ENCODE measurements around the gene ZBTB45.

ZBTB45 gene

DNA sequence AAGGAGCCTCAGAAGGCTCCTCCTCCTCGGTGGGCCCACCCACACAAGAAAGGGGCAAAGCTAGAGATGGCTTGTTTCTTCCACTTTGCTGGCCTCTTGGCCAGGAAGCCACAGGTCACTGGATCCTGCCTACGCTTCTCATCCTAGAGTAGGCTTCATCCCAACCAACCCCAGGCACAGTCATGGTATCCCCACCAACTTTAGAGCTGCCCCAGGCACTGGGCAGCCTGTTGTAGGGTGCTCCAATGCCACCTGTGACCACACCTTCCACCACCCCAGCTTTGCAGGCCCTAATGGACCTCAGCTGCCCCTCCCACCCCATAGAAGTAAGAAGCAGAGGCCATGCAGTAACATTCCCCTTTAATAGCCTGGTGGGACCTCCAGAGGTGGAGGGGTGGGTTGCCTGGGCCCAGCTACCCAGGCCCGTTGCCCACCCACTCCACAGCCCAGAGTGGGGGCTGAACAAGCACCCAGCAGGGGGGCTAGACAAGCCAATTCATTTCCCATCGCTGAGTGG is 35.8 kb upstream of the ZBTB45 start:
- TF ChIP-seq, protein P1, sequence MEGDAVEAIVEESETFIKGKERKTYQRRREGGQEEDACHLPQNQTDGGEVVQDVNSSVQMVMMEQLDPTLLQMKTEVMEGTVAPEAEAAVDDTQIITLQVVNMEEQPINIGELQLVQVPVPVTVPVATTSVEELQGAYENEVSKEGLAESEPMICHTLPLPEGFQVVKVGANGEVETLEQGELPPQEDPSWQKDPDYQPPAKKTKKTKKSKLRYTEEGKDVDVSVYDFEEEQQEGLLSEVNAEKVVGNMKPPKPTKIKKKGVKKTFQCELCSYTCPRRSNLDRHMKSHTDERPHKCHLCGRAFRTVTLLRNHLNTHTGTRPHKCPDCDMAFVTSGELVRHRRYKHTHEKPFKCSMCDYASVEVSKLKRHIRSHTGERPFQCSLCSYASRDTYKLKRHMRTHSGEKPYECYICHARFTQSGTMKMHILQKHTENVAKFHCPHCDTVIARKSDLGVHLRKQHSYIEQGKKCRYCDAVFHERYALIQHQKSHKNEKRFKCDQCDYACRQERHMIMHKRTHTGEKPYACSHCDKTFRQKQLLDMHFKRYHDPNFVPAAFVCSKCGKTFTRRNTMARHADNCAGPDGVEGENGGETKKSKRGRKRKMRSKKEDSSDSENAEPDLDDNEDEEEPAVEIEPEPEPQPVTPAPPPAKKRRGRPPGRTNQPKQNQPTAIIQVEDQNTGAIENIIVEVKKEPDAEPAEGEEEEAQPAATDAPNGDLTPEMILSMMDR (IDR thresholded peaks at IDR 0.05; ENCODE audit: low read depth, low read length, missing control alignments), result no peak
- peak overlapping the region; percentile 82 for H3K4me3 ChIP-seq (ENCODE audit: low read depth, low read length)
- H3K27ac ChIP-seq, result peak overlapping the region; percentile 81
- in situ Hi-C loops (cut with HindIII; ENCODE audit: low pct_ligation_motif_present, low sequenced_read_pairs), result no loop called here
- peaks cover 41% of the 10 kb centered on the region for H3K36me3 ChIP-seq (replicated peaks)
- H3K27me3 ChIP-seq (replicated peaks), result no peaks in the 10 kb centered on the region
- no peak for DNase-seq

DNA sequence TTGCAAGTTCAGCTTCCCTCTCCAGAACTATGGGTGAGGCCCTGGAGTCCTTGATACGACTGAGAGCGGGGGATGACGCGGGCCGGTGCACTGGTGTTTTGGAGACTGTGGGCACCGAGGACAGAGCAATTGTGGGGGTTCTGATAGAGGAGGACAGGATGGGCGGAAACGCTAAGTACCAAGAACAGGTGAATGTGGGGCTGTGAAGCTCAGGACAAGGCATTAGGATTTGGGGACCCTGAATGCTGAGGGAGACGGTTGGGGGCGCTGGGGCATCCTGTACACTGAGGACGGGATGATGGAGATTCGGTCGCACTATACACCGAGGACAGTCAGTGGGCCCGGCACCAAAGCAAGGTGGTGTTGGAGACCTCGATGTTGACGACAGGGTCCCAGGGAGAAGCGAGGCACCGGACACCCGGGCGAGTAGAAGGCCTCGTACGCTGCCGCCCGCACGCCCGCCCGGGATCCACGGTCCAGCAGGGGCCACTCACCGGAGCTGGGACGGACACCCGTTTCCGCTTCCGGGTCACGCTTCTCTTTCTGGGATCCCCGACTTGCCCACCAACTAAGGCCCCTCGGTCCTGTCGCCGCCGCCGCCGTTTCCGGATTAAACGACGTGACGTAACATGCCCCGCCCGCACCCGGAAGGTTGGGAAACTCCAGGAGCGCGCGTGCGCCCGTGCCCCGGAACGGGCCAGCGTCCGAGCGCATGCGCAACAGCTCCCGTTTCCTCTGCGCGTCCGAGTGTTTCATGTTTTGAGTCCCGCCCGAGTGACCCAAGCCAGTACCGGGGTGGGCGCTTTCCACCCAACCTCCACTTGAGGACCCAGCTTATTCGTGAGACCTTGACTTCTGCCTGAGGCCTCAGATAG is 35.1 kb upstream of the ZBTB45 start, which contains the start of gene CHMP2A:
Gene CHMP2A, minus strand, starts transcription at position 612 of the 875 bp plus-strand sequence. CDS start 893 bp downstream, outside the sequence.
- Histone ChIP-seq H3K27me3 (replicated peaks) (no peaks in the 10 kb centered on the region), H3K36me3 (replicated peaks) (peaks cover 48% of the 10 kb centered on the region), H3K27ac (peak within 1 kb of the TSS; percentile 81), H3K4me3 (ENCODE audit: low read depth, low read length) (peak within 1 kb of the TSS; percentile 82)
- TF ChIP-seq, protein P1 (IDR thresholded peaks at IDR 0.05; ENCODE audit: low read depth, low read length, missing control alignments), result no peak
- DNase-seq, result peak; percentile 94
- in situ Hi-C loops (cut with HindIII; ENCODE audit: low pct_ligation_motif_present, low sequenced_read_pairs), result no loop called here

DNA sequence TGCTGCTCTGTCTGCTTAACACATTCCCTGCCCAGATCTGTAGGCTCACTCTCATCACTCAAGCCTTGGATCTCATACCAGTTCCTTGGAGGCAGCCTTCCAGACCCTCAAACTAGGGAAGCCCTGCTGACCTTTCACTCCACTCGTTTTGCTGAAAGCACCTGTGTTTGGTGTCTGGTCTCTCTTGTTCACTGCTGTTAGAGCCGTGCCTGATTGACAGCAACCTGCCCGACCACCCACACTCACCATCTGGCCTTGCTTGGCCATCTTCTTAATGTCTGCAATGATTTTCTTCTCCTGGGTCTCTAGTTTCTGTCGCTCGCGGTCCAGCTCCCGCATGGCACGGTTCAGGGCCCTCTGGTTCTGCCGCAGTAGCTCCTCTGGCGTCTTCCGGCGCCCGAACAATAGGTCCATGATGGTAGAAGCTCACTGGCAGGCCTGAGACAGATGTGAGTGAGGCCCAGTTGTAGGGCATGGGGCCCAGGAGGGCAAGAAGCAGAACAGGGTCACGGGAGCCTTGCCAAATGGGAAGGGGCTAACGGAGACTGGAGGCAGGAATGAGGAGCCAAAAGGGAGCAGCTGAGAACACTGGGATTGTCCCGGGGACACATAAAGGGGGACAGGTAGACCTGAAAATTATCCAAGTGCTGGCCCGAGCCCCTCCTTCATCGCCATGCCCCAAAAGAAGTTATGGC is 34.3 kb upstream of the ZBTB45 start:
- Histone ChIP-seq H3K27ac (peak overlapping the region; percentile 81), H3K36me3 (replicated peaks) (peaks cover 56% of the 10 kb centered on the region), H3K4me3 (ENCODE audit: low read depth, low read length) (peak overlapping the region; percentile 82), H3K27me3 (replicated peaks) (no peaks in the 10 kb centered on the region)
- TF ChIP-seq, protein P1 (IDR thresholded peaks at IDR 0.05; ENCODE audit: low read depth, low read length, missing control alignments), result no peak
- DNase-seq, result no peak
- in situ Hi-C loops (cut with HindIII; ENCODE audit: low pct_ligation_motif_present, low sequenced_read_pairs), result no loop called here

DNA sequence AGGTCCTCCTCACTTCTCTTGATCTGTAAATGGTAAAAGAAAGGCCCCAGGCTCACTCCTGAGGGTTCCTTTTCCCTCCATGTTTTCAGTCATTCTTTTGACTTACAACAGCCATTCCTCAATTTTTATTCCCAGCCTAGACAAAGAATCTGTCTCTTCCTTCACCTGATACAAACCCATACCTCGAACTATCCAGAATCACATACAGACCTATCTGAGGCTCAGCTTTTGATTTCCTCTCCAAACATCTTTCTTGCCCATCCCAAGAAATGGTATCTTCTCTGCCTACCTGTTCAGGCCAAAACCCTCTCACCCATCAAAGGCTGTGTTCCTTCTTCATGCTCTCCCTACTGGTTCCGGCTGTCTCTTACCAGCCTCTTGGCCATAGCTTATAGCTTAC is 33.0 kb upstream of the ZBTB45 start:
- Histone ChIP-seq H3K27ac (no peak overlapping the region), H3K36me3 (replicated peaks) (peaks cover 67% of the 10 kb centered on the region), H3K27me3 (replicated peaks) (no peaks in the 10 kb centered on the region), H3K4me3 (ENCODE audit: low read depth, low read length) (no peak overlapping the region)
- DNase-seq, result no peak
- TF ChIP-seq, protein P1 (IDR thresholded peaks at IDR 0.05; ENCODE audit: low read depth, low read length, missing control alignments), result no peak
- in situ Hi-C loops (cut with HindIII; ENCODE audit: low pct_ligation_motif_present, low sequenced_read_pairs), result no loop called here

DNA sequence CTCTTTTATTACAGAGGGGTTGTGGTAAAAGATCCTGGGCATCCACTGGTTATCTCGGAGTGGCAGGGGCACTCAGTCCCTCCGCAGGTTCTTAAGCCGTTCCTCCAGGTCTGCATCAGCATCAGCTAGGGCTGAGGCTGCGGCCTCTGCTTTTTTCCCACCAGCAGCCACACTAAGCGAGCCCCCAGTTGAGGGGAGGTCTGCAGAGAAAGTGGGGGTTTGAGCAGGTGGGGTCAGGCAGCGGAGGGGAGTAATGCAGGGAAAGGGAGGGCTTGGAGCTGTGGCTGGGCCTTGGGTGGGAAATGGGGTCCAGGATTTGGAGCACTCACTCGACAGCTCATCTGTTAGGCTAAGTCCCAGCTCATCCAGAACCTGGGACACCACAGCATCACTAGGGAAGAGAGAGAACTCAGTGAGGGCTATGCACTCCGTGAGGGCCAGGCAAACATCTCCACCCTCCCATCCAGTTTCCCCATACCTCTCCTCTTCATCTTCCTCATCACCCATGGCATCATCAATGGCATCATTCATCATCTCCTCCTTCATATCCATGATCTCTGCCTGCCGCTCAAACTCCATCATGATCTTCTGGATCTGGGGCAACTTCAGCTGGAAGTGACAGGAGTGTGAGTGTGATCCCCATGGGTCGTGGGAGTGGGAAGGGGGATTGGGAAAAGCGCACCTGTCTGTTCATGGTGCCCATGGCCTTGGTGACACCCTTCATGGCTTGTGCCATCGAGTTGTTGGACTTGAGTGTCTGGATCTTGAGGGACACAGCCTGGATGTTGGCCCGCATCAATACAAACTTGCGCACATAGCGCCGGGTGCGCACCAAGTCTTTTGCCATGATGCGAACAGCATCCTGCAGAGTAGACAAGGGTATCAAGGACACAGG is 32.2 kb upstream of the ZBTB45 start:
- in situ Hi-C loops (cut with HindIII; ENCODE audit: low pct_ligation_motif_present, low sequenced_read_pairs), result no loop called here
- no peaks in the 10 kb centered on the region for H3K27me3 ChIP-seq (replicated peaks)
- no peak overlapping the region for H3K27ac ChIP-seq
- TF ChIP-seq, protein P1 (IDR thresholded peaks at IDR 0.05; ENCODE audit: low read depth, low read length, missing control alignments), result no peak
- no peak overlapping the region for H3K4me3 ChIP-seq (ENCODE audit: low read depth, low read length)
- no peak for DNase-seq
- H3K36me3 ChIP-seq (replicated peaks), result peaks cover 72% of the 10 kb centered on the region
